ENCODE measurements around the gene LLPH.
"Not testable (repeated sequence)": the region's sequence is repeated elsewhere in the genome, so short reads cannot be mapped to it uniquely, and the experiment has no call there.

LLPH gene

GRCh38 chr12:66130267-66131066 lies at the start of gene LLPH:
TSS of gene LLPH (minus strand) at chr12:66130750. CDS start at chr12:66129106, 1,644 bp downstream.
- peak; percentile 92 for DNase-seq

DNA sequence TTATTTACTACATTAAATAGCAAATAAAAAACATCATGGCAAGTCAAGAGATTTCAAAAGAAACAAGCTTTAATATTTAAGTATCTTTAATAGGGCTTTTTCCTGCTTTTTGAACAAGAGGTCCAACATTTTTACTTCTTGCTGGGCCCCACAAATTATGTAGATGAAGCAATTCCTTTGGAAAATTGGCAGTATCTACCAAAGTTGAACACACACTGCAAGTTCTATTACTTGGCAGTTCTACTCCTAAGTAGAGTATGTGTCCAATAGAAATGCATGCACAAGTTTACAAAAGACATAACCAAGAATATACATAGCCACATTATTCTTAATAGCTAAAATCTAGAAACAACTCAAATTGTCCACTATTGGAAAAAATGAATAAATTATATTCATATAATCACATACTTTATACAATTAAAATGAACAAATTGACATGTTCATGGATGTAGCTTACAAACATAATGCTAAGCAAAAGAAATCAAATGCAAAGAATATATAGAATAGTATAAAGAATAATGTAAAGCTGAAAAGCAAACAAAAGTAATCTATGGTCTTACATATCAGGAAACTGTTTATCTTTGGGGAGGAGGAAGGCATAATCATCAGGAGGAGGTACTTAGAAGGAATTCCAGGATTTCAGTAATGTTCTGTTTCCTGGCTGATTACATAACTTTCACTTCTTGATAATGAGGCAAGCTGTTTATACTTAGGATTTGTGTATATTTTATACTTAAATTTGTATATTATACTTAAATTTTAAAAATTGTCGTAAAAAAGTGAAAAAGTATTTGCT lies 45.8 kb upstream of the LLPH start:
- DNase-seq, result no peak

GRCh38 chr12:66174391-66175325 lies 44.1 kb upstream of the LLPH start:
- DNase-seq, result not testable (repeated sequence)

DNA sequence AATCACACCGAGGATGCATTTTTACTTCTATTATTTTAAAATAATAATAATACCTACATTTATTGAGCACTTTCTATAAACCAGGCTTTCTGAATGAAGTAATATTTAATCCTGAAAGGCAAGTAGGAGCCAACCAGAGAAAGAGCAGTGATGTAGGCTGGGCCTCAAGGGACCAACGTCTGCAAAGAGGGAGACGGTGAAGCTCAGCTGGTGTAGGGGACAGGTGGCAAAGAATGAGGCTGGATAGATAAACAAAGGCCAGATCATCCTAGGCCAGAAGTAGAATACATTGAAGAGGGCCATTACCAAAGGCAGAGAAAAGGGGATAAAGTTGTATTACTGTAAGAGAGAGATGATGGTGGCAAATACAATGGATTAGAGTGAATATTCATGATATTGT lies 40.1 kb upstream of the LLPH start:
- no peak for DNase-seq

- peak; percentile 88 for DNase-seq
Observed at GRCh38 chr12:66169221-66170170, 38.9 kb upstream of the LLPH start, which contains the start of gene TMBIM4. TSS of gene TMBIM4 (minus strand) at chr12:66169996. CDS start at chr12:66169951, 45 bp downstream.

DNA sequence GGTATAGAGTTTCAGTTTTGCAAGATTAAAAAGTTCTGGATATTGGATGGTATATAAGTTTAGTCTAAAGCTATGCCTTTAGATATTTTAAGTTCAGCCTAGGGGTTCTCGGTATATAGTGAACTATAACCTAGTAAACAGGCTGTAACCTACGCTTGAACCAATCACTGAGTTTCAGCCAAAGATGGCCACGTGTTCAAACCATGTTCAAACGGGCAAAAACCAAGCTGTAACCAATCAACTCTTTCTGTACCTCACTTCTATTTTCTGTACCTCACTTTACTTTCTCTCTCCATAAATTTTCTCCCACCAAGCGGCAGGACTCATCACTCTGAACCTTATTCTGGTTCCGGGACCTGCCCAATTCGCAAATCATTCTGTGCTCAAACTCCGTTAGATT lies 37.9 kb upstream of the LLPH start:
- DNase-seq, result no peak

DNA sequence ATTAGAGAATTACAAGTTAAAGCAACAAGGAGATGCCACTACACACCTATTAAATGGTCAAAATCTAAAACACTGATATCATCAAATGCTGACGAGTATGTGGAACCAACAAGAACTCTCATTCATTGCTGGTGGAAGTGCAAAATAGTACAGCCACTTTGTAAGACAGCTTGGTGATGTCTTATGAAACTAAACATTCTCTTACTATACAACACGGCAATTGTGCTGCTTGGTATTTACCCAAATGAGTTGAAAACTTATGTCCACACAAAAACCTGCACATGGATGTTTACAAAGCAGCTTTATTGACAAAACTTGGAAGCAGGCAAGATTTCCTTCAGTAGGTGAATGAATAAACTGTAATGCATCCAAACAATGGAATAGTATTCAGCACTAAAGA lies 36.0 kb upstream of the LLPH start:
- no peak for DNase-seq

DNA sequence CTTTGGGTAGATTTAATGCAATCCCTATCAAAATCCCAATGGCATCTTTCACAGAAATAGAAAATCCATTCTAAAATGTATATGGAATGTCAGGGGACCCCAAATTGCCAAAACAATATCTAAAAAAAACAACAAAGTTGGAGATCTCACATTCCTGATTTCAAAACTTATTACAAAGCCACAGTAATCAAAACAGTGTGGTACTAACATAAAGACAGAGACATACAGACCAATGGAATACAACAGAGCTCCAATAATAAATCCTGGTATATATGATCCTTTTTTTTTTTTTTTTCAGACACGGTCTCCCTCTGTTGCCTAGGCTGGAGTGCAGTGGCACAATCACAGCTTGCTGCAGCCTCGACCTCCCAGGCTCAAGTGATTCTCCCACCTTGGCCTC lies 34.6 kb upstream of the LLPH start:
- no peak for DNase-seq

GRCh38 chr12:66164349-66164821 lies 33.8 kb upstream of the LLPH start:
- no peak for DNase-seq

GRCh38 chr12:66163289-66163688 lies 32.7 kb upstream of the LLPH start:
- no peak for DNase-seq

GRCh38 chr12:66162701-66163100 lies 32.2 kb upstream of the LLPH start:
- no peak for DNase-seq

- no peak for DNase-seq
Observed at GRCh38 chr12:66160704-66161103, 30.2 kb upstream of the LLPH start.

GRCh38 chr12:66159123-66159522 lies 28.6 kb upstream of the LLPH start:
- DNase-seq, result no peak

- DNase-seq, result no peak
Observed at GRCh38 chr12:66156654-66157053, 26.1 kb upstream of the LLPH start.

- no peak for DNase-seq
Observed at GRCh38 chr12:66154776-66155175, 24.2 kb upstream of the LLPH start.

DNA sequence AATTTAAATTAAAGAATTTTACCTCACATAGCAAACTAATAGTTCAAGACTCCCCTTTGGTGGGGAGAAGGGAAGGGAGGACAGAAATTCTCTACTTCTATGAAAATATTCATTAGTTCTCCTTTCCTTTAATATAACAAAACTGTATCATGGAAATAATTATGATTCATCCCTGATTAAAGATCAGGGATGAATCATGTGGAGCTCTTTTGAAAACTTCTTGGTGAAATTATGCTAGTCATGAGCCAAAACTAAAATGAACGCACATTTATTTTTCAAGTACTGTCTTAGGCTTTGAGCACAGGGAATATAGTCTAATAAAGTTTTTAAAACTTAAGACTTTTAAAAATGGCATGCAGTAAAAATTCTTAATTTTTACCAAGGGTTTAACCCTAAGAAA lies 22.2 kb upstream of the LLPH start:
- DNase-seq, result no peak

DNA sequence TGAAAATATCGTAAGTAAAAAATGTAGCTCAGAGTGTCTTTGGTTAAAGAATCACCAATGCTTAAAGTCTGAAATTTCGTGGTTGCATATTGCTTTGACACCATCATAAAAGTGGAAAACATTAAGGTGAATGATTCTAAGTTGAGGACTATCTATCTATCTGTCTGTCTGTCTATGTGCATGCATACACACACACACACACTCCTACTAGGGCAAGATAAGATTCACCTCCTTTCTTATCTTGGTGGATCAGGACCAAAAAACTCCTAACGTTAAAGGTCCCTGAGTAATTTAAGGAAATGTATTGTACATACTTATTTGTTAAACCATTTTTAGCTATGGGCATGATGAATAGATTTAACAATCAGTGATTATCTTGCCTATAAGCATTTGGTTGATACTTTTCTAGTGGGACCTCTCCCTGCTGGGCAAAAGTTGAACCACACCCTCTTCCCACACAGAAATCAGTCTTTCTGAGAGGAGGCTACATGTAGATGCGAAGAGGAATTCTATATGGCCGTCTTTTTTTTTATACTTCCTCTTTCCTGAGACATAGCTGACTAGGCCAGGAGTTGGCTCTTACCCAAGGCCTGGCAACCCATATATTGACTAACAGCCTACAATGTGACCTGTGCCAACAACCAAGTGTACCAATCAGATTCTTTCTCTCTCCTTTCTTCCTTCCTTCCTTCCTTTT lies 19.3 kb upstream of the LLPH start:
- no peak for DNase-seq

GRCh38 chr12:66144791-66145754 lies 14.5 kb upstream of the LLPH start:
- DNase-seq, result no peak

DNA sequence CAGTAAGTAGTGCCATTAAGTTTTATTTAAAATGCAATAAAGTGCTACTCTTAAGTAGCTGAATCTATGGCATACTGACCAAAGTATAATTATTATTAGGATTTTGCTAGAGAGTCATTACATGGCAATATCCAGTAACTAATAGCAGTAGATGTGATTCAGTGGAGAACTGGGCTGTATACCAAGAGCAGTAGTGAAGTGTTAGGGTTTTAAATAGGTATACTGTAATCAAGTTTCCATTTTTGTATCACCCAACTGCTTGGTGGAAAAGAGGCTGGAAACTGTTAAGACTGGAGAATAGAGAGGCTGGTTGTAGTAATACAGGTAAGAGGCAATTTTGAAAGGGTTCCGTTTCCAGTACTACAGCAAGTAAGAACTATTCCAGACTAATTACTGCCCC lies 13.3 kb upstream of the LLPH start:
- DNase-seq, result no peak

DNA sequence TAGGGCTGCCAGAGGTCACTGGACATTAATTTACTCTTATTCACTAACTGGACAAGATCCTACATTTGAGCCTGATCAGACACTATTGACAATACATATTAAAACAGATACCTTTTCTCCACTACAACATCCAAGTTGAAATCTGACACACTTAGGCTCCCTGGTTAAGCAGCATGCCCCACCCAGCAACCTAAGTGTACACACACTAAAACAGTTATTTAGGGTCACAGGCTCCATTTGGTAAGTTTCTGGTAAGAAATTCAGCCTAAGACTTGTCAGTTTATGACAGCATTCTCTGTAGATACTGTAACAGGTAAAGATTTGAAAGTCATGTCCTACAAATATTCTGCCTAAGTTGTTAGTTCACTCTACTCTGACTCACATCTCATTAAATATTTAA lies 12.3 kb upstream of the LLPH start:
- DNase-seq, result no peak

Data from activated naive CD4-positive, alpha-beta T cell treated with Interleukin-2 at 50 U/mL for 16 hours (primary cell).